Stimulated activated CD4-positive, alpha-beta T cell treated with anti-CD3 and anti-CD28 coated beads, TNF-alpha, amount 100 ng/mL, for 48 hours (primary cell): Measurements from ENCODE around the gene TEX10.
"Not testable (repeated sequence)": the region's sequence is repeated elsewhere in the genome, so short reads cannot be mapped to it uniquely, and the experiment has no call there.

Experiments used
- DNase-seq, 3 donors: peaks; one replicate each; pipeline ENCODE4 v3.0.0-alpha.2; 2020; ENCODE audit warnings: low read depth in 3 of 3

The TEX10 gene

DNA sequence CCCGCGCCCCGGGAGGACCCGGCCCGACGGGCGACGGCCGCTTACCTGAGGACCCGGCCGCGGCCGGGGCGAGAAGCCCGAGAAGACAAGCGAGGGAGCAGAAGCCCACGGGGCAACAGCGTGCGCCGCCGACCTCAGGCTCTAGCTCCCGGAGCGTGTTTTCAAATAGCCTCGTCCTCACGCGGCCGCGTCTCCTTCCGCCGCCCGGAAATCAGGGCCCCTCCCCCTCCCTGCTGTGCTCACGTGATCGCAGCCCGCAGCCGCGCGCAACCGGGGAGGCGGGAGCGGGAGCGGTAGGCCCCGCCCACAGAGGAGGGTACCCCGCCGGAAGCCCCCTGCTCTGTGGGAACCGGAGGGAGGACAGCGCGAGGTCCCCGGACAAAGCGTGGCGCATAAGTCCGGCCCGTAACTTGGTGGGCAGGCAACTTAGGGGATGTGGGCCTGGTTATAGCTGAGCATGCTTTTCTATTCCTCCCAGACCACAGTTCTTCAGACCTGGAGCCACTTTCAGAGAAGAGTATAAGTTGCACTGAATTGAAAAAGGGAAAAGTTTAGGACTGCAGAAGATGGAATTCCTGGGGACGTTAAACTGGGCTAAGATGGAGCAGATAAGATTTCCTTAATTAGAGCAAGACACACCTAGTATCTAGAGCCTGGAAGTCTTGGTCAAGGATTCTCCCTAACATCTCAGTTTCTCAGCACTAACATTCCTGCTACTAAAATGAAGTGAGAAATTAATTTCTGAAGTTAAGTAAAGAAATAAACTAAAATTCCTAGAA is at the start of gene TEX10:
Gene TEX10 (minus strand): TSS at position 216 of the 779 bp plus-strand sequence. CDS start 3,579 bp downstream, outside the sequence.
- peak; percentile 79 to 89 (median 81) for DNase-seq

DNA sequence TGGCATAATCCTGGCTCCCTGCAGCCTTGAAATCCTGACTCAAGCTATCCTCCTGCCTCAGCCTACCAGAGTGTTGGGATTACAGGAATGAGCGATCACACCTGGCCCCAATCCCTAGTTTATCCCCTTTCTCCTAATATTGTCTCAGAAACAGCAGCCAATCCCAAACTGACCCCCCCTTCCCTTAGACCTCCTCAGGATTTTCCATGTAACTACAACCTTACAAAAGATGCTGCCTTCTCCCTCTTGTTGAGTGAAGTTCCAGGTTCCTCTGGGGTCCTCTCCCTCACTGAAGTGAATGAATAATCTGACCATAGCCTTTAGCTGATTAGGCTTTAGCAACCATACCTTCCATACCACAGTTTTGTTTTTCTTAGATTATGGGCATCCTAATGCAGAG is 48.3 kb upstream of the TEX10 start:
- DNase-seq = no peak

DNA sequence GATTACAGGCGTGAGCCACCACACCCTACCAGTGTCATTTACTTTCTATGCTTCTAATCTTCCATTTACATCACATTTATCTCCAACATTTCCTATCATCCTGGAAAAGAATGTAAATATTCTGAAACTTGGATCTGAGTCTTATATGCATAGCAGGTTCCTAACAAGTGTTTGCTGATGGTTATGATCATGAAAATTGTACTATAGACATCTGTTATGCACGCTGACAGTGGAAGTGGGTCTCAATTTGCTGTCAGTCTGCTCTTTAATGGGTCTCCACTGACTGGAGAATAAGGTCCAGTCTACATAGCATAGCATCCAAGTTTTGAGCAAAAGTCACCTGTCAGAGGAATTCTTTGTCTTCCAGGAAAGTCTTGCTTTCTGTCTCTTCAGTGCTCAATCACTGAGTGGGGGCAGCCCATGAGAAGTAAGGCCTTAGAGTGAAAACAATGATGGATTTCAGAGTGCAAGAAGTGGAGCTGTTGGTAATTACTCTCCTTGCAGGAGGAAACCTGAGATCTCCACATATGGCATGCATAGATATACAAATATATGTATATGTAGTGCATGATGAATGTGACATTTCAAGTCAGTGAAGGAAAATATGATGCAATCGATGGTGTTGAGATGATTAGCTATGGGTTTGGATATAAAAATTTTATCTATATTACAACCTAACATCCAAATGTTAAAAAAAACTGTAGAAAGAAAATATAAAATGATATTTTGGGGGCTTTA is 45.0 kb upstream of the TEX10 start:
- DNase-seq = no peak

DNA sequence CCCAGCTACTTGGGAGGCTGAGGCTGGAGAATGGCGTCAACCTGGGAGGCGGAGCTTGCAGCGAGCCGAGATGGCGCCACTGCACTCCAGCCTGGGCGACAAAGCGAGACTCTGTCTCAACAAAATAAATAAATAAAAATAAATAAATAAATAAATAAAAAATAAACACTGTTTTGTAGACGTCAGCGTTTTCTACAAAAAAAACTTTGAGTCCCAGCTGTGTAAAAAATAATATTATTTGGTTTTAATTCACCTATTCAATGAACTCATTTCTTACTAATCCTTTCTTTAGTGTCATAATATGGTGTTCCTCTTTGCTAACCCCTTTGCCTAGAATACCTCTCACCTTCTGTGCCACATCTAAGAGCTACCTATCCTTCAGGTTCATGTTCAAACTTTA is 44.0 kb upstream of the TEX10 start:
- no peak for DNase-seq

DNA sequence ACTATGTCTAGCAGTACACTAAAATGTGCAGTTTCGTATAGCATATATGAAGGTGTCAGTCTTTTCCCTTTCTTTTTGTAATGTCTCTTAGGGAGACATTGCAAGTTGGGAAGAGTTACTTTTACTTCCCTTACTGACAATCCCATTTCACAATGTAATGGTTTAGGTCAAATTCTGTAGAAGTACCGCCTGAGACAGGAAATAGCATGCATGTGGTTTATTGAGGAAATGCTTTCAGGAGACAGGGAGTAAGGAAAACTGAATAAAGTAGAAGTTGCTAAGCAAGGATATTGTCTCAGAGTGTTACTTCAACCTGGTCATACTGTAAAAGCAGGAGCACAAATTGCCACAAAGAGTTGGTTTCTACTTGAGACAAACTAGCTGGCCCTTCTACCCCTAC is 42.1 kb upstream of the TEX10 start:
- no peak for DNase-seq

DNA sequence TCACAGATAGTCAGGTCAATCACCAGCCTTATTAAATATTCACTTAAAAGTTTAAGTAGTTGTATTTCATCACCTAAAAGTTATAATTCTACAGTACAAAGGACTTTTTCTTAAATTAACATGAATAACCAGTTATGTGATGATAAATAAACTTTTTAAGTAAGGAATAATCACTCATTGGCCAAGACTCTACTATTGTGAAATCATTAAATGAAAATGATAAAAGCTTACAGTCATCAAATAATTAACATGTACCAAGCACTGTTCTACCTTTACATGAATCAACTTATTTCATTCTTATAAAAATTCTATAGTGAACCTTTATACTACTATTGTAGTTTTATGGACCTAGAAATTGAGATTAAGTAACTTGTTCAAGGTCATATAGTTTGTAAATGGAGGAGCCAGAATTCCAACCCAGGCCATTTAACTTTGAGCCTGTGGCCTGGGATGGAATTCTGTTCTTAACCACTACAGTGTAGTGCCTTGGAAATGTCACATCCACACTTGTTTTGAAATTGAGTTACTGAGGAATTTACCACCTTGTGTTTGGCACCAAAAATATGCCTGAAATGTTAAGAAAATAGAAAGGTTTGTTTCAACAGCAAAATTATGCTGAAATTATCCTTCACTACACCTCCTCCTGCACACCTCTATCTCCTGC is 41.4 kb upstream of the TEX10 start:
- no peak for DNase-seq

DNA sequence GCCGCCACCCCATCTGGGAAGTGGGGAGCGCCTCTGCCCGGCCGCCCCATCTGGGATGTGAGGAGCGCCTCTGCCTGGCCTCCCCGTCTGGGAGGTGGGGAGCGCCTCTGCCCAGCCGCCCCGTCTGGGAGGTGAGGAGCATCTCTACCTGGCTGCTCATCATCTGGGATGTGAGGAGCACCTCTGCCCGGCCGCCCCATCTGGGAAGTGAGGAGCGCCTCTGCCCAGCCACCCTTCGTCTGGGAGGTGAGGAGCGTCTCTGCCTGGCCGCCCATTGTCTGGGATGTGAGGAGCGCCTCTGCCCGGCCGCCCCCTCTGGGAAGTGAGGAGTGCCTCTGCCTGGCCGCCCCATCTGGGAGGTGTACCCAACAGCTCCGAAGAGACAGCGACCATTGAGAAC is 40.2 kb upstream of the TEX10 start:
- DNase-seq = not testable (repeated sequence)

DNA sequence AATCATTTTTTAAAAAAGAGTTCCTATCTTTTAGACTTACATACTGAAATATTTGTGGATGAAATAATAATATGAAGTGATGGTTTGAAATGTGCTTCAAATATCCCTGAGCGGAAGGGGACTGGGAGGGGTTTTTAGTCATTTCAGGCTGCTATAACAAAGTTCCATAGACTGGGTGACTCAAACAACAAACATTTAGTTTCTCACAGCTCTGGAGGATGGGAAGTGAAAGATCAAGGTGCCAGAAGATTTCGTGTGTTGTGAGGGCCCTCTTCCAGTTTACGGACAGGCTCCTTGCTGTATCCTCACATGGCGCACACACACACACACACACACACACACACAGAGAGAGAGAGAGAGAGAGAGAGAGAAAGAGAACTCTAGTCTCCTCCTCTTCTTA is 27.1 kb upstream of the TEX10 start:
- DNase-seq = no peak

DNA sequence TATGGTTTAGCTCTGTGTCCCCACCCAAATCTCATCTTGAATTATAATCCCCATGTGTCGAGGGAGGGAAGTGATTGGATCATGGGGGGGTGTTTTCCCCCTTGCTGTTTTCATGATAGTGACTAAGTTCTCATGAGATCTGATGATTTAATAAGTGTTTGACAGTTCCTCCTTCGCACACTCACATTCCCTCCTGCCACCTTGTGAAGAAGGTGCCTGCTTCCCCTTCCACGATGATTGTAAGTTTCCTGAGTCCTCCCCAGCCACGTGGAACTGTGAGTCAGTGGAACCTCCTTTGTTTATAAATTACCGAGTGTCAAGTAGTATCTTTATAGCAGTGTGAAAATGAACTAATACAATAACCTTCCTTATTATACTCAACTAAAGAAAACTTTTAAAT is 24.3 kb upstream of the TEX10 start:
- no peak for DNase-seq

DNA sequence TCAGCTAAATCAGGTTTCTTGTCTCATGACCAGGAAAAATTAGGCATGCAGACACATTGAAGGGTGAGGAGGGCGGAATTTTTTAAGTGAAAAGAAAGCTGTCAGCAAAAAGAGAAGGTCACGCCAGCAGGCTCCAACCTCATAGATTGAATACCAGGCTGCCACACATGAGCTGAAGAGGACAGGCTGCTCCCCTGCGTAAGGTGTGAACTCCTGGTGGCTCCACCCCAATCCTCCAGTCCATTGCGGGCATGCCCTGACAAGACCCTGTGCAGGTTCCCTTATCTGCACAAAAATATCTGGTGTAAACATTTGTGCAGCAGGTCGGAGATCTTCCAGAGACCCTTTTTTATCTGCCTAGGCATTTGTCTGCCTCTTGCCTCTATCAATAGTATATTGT is 22.9 kb upstream of the TEX10 start:
- no peak for DNase-seq

DNA sequence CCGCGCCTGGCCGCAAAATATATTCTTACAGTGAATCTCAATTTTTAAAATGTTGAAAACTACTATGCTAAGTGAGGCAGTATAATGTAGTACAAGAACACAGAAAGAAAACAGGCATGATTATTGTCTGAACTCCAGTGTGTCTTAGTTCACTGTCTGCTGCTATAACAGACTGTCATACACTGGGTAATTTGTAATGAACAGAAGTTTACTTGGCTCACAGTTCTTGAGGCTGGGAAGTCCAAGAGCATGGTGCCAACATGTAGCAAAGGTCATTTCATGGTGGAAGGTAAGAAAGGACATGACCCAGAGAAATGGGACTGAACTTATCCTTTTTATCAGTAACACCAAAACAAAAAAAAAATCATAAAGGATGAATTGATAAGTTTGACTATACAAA is 19.9 kb upstream of the TEX10 start:
- DNase-seq = no peak

DNA sequence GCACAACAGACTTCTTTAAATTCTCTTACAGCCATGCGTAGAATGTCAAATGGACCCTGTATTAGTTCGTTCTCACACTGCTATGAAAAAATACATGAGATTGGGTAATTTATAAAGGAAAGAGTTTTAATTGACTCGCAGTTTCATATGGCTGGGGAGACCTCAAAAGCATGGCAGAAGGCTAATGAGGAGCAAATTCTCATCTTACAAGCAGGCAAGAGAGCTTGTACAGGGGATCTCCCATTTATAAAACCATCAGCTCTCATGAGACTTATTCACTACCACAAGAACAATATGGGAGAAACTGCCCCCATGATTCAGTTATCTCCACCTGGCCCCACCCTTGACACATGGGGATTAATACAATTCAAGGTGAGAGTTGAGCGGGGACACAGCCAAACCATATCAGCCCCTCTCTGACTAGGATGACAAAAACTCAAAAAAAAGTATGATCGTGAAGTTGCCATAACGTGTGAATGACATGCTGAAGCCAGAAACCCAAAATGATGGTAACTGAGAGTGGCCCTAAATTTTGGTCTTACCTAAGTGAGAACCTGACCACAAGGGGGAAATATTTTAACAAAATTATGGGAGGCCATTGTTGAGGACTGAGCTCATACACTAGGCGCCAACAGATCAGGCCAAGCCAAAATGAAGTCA is 17.5 kb upstream of the TEX10 start:
- DNase-seq = no peak

DNA sequence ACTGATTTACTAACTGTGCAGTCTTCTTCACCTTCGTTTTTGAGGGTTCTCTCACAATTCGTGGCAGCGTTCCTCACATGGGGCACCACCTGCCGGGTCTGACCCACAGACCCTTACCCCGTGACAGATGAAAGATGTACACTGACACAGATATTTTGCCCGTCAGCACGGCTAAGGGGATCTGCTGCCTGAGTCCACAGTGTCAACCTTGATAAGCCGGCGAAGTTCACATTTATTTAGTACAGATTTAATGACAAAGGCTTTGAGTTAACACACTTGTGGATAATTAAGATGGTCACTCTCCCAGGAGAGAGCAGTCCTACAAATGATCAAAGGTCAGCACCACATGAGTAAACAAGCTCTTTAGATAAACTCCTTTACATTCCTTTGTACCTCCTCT is 15.9 kb upstream of the TEX10 start:
- DNase-seq = no peak

DNA sequence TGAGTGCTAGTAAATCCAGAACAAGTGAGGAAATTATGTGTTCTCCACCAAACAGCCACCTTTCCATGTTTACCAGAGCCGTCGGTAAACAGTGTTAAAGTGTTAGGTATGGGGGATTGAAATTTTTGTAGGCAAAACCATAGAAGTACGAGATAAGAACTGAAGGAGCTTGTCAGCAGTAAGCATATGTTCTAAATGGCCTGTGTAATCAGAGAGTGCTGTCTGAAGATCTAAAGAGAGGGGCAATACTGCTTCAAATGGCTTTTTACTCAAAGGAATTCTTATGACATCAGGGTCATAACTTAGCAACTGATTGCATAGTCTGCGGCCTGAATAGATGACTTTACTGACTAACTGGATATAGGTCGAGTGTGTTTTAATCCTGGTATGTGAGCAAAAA is 13.4 kb upstream of the TEX10 start:
- no peak for DNase-seq

DNA sequence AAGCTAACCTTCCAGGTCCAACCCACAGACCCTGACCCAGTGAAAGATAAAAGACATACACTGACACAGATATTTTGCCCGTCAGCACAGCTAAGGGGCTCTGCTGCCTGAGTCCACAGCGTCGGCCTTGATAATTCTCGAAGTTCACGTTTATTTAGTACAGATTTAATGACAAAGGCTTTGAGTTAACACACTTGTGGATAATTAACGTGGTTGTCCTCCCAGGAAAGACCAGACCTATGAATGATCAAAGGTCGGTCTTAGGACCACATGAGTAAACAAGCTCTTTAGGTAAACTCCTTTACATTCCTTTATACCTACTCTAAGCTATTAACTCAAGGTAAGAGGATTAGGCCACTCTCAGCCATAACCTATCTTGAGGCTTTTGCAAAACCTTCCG is 11.3 kb upstream of the TEX10 start:
- no peak for DNase-seq

DNA sequence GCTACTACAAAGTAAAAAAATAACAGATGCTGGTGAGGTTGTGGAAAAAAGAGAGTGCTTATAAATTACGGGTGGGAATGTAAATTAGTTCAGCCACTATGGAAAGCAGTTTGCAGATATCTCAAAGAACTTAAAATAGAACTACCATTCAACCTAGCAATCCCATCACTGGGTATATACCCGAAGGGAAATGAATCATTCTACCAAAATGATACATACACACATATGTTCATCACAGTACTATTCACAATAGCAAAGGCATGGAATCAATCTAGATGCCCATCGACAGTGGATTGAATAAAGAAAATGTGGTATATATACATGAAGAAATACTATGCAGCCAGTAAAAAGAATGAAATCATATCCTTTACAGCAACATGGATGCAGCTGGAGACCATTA is 6.3 kb upstream of the TEX10 start:
- DNase-seq = no peak

DNA sequence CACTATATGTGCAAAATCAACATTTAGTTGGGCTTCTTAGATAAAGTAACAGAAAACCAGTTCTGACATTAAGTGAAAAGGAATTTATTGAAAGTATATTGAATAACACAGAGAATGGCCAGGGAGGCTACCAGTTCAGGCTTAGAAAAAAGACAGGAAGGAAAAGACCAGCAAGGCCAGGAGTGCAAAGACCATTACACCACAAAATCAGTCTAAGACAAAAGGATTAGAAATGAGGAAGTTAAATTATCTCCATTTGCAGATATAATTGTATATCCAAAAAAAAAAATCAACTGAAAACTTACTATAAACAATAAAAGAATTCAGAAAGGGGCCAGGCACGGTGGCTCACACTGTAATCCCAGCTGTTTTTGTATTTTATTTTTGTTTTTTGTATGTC is 4.8 kb upstream of the TEX10 start:
- no peak for DNase-seq

DNA sequence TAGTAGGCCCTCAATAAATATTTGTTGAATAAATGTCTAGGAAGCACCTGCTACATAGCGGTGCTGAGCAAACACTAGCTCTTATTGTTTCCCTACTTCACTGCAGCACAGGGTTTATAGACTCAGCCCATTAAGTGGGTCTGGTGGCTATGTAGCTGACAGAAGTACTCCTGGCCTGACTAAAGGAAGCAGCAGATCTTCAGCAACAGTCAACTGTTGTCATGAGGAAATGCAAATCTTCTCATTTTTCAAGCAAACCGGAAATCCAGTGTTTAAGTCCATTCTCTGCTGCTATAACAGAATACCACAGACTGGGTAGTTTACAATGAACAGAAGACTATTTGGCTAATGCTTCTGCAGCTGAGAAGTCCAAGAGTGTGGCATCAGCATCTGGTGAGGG is 2.8 kb upstream of the TEX10 start:
- DNase-seq = no peak

DNA sequence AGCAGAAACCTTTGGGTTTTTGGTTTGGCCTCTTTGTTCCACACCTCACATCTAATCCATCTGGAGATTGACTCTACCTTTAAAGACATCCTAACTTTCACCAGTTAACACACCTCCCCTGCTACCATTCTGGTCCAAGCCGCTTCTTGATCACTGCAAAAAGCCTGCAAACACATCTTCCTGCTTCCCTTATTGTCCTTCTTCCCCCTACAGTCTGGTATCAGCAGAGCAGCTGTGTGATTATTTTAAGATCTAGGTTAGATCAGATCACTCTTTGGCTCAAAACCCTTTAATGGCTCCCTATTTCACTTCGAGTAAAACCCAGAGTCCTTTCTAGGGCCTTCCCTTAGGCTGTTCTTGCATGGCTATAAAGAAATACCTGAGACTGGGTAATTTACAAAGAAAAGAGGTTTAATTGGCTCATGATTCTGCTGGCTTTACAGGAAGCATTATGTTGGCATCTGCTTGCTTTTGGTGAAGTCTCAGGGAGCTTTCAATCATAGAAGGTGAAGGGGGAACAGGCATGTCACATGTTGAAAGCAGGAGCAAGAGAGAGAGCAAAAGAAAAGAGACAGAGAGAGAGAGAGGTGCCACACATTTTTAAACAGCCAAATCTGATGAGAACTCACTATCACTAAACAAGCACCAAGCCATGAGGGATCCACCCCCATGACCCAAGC is 1.5 kb upstream of the TEX10 start:
- no peak for DNase-seq

DNA sequence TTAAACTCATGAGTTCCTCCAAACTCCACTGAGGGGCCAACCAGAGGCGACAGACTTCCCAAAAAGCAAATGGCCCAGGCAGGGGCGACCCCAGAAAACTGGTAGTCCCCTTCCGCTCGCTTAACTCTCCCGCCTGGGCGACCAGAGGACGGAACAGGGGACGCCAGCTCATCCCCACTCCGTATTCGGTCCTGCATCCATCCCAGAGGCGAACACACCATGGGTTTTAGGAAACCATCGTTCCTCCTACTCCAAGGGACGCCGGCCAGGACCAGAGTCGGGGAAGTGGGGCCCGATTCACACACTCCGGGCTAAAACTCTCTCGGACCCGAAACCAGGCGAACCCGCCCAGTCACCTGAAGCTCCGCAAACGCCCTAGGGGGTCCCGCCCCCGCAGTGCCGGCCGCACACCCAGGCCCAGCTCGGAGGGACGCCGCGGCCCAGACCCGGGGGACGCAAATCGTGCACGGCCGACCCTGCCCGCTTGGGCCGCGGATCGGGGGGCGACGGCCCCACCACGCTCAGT is 478 bp downstream of the TEX10 start:
- DNase-seq = peak in 2 of 3 donors; percentile 1 to 15

DNA sequence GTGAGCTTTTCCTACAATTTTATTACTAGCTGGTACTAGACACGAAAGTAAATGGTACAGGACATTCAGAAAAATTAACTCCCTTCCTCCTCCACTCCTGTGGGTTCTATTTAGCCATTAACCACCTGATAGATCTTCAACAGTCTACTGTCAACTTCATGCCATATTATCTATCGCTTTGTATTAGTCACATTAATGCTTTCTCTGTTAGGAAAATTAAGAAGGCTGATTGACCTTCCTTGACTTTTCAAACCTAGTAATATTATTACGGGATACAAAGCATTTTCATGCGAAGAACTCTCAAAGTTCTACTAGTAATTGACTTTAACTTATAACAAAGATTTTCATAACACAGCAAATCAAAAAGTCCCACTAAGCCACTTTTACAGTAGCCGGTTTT is 1.2 kb downstream of the TEX10 start:
- DNase-seq = no peak

DNA sequence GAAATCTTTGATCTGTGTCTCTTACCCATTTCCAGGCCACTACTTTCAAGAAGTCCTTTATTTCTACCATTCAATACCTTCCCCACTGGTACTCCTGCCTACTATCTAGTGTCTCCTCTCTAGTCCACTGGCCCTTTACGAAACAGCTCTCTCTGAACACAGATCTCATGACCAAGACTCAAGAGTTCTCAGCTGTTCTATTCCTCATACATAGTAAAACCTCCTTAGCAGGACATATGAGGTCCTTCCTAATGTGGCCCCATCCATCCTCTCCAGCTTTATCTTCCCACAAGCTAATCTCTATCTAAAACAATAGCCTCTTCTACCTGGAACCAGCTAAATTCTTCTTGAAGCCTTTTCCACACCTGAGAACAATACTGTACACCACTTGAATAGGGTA is 2.6 kb downstream of the TEX10 start:
- no peak for DNase-seq
